CD4-positive, alpha-beta T cell treated with Interleukin-1 beta for 1 hour (primary cell): ENCODE data around the gene HMBS.
"Not testable (repeated sequence)": the region's sequence is repeated elsewhere in the genome, so short reads cannot be mapped to it uniquely, and the experiment has no call there.

ENCODE experiments used
- DNase-seq, 2 donors: peaks; one replicate each; pipeline ENCODE4 v3.0.0-alpha.2; 2020 to 2022

HMBS gene

GRCh38 chr11:119103161-119103664 is 18.5 kb downstream of the HMBS start:
- not testable (repeated sequence) for DNase-seq

DNA sequence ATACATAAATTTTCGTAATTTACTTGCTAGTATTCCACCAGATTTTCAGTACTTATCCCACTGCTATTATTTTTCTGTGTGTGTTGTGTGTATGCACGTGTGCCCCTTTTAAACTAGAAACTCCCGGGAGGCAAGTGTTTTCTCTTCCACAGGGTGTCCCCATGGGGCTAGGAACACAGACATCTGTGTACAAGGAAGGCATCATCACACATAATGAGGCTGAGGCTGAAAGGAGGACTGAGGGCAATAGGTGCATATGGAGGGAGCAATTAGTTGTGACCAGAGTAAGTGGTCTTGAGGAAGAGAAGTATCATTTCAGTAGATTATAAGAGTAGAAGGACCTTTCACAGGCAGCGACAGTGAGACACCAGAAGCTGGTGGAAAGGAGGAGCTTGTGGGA is 19.1 kb downstream of the HMBS start:
- DNase-seq, result no peak

GRCh38 chr11:119106564-119107537 is 22.2 kb downstream of the HMBS start, which contains the start of gene C2CD2L:
TSS of gene C2CD2L (plus strand) at chr11:119107344. CDS start at chr11:119107742, 398 bp downstream.
- peak; percentile 90 to 92 for DNase-seq

DNA sequence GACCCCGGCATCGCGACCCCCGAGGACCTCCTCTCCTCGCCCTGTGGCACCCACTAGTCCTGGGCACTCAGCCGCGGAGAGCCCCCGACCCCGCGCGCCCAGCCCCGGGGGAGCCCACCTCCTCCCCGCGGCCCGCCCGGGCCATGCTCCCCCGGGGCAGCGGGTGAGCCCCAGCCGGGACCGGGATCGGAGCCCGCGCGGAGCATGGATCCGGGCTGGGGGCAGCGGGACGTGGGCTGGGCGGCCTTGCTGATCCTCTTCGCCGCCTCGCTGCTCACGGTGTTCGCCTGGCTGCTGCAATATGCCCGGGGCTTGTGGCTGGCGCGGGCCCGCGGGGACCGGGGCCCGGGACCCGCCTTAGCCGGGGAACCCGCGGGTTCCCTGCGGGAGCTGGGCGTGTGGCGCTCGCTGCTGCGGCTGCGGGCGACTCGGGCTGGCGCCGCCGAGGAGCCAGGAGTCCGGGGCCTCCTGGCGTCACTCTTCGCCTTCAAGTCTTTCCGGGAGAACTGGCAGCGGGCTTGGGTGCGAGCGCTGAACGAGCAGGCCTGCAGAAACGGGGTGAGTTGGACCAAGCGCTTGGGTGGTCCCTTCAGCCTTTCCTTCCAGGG is 23.0 kb downstream of the HMBS start:
- DNase-seq, result no peak

DNA sequence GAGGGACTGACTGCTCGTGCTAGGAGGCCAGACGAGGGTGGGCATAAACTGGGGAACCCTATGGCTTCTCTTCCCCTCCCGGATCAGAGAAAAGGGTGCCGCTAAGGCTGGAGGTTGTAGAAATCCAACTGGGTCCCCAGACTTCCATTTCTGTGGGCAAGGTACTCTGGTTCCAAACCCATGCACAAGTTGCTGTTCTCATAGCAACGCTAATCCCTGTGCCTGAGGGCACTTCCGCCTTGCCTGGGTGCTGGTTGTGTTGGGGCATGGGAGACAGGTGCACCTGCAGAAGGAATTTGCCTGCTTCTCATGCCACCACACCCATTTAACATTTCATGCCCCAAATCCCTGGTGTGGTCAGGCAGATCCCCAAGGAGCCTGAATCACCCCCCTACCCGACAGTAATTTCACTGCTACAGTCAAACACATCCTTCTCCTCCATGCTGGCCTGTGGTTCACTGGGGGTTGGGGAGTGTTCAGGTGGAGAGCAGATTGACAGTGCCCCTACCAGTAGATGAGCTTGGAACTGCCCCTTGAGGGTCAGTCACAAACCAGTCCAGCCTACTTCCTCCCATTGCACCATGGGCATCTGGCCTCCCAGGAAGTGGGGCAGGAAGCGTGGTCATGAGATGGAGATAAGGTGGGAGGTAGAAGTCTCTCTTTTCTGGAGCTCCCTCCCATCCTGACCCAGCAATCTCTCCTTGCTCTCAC is 23.6 kb downstream of the HMBS start:
- DNase-seq, result peak in 1 of 2 donors; percentile 28

- no peak for DNase-seq
Observed at GRCh38 chr11:119108857-119109221, 24.2 kb downstream of the HMBS start.

GRCh38 chr11:119109843-119110242 is 25.2 kb downstream of the HMBS start:
- no peak for DNase-seq

GRCh38 chr11:119110439-119110838 is 25.8 kb downstream of the HMBS start:
- DNase-seq, result no peak

- DNase-seq, result no peak
Observed at GRCh38 chr11:119111361-119111925, 26.8 kb downstream of the HMBS start.

DNA sequence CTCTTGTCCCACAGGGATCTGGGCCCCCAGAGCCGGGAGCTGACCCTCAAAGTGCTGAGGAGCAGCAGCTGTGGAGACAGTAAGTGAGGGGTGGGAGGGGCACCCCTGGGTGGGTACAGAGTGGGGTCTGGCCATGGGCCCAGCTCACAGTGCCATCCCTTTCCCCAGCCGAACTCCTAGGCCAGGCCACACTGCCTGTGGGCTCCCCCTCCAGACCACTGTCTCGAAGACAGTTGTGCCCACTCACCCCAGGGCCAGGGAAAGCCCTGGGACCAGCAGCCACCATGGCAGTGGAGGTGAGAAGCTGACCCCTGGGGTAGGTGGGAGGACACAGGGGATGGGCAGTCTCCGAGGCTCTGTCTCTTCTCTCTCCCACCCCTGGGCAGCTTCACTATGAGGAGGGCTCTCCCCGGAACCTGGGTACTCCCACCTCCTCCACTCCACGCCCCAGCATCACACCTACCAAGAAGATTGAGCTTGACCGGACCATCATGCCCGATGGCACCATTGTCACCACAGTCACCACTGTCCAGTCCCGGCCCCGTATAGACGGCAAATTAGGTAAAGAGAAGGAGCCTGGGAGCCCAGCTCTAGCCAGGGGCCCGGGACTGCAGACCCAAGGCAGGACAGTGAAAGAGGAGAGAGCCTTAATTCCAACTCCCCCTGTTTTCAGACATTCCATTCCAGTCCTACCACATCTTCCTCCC is 27.8 kb downstream of the HMBS start:
- DNase-seq, result no peak

DNA sequence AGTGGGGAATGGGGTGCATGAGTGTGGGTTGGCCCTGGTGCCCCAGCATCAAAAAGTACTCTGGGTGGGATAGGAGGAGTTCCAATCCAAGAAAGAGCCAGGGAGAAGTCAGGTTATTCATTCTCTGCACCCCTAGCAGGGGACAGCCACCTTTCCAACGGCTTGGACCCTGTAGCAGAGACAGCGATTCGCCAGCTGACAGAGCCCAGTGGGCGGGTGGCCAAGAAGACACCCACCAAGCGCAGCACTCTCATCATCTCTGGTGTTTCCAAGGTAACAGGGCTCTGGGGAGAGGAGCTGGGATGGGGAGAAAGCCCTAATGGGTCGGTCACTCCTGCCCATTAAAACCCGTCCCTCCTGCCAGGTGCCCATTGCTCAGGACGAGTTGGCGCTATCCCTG is 29.0 kb downstream of the HMBS start:
- no peak for DNase-seq

GRCh38 chr11:119114351-119114750 is 29.7 kb downstream of the HMBS start:
- DNase-seq, result no peak

GRCh38 chr11:119115484-119116234 is 31.0 kb downstream of the HMBS start:
- peak; percentile 33 to 56 for DNase-seq

DNA sequence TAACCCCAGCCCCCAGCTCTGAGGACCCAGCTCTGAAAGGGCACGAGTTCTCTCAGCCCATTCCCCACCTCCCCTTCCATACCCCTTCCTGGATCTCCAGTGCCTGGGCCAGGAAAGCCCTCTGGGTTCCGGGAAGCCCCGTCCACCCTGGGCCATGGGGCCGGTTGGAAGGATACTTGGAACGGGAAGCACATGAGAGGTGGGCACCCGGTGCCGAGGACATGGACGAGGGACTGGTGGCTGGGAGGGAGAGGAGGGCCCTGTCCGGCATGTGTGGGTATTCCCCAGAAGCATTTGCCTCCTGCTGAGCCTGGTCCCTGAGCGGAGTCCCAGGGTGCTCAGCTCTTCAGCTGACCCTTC is 31.5 kb downstream of the HMBS start:
- no peak for DNase-seq

- no peak for DNase-seq
Observed at GRCh38 chr11:119116601-119117000, 31.9 kb downstream of the HMBS start.

DNA sequence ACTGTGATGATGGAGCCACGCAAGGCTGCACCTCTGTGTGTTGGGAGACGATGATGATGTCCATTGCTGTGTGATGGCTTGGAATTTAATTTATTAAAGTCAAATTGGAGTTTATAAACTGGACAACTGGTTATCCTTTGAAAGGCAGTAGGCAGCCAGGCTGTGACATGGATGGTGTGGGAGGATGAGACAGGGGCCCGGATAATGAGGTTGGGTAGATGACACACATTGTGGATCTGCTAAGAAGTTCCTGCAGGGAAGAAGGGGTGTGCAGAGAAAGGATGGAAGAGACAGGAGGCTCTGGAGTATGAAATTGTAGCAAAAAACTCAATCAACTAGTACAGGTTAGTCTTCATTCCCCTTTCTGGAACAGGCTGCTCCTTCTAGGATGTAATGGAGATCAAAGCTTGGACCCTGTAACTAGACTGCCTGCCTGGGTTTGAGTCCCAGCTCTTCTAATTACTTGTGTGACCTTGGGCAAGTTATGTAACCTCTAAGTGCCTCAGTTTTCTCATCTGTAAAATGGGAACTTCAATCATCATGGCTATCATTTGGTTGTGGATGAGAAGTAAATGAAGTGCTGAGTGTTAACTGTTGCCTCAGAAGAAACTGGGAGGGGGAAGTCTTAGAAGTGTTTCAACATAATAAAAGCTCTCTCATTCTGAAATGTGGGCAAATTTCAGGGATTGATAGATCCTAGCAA is 32.5 kb downstream of the HMBS start:
- no peak for DNase-seq

GRCh38 chr11:119118227-119118626 is 33.5 kb downstream of the HMBS start:
- no peak for DNase-seq

DNA sequence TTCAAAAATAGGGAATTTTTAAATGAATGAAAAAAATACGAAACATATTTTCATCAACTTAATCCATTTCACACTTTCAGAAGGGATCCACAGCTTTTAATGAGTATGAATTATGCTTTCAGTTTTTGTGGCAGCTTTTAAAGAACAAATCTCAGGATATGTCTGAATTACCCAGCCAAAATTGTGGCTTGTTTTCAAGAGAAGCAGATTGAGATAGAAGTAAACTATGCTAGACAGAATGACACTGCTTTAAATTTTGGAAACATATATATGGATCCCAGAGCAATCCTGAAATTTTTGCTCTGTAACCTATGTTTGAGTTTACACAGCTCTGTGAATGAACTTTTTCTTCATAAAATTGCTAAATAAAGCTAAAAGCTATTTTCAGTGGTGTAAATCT is 34.3 kb downstream of the HMBS start:
- no peak for DNase-seq

GRCh38 chr11:119120639-119121007 is 35.9 kb downstream of the HMBS start:
- DNase-seq, result no peak

- DNase-seq, result peak; percentile 99 to 100
Observed at GRCh38 chr11:119121008-119121810, 36.5 kb downstream of the HMBS start, which contains the start of gene HINFP. TSS of gene HINFP (plus strand) at chr11:119121580. CDS start at chr11:119126945, 5,365 bp downstream.
